Kidney (tissue), 14 donors: ENCODE data around the gene NELFE. TPM values are rescaled to one million over a fixed set of nuclear protein-coding genes. Genes with fewer than 3 reads are reported as not detected.

Experiments used
- DNase-seq, 5 donors: peaks; one replicate each; pipeline ENCODE4 v3.0.0-alpha.2; 2013 to 2020
- FAIRE-seq: peaks from 2 replicates; lab custom pipeline; 2012; peaks lifted over from hg19 to GRCh38; lab: Jason Lieb, UNC
- H3K27ac ChIP-seq, 2 donors: one replicate each; pipeline ENCODE4 v1.7.0; 2013; ENCODE audit warnings: low read depth in 2 of 2, low read length in 2 of 2, inconsistent platforms in 1 of 2
- H3K27me3 ChIP-seq: one replicate; pipeline ENCODE4 v1.7.1; 2013; ENCODE audit warnings: low read length, inconsistent platforms; ENCODE audit not compliant: control insufficient read depth, insufficient read depth
- H3K36me3 ChIP-seq, 3 donors: one replicate each; pipeline versions ENCODE4 v1.7.0 to v1.7.1; 2013; ENCODE audit warnings: low read length in 3 of 3, control low read depth in 1 of 3, inconsistent platforms in 1 of 3; ENCODE audit not compliant: insufficient read depth in 3 of 3, control insufficient read depth in 2 of 3
- H3K4me1 ChIP-seq, 3 donors: one replicate each; pipeline versions ENCODE4 v1.7.0 to v1.7.1; 2013; ENCODE audit warnings: low read length in 3 of 3, inconsistent platforms in 1 of 3, low read depth in 1 of 3; ENCODE audit not compliant: control insufficient read depth in 2 of 3, insufficient read depth in 2 of 3
- H3K4me3 ChIP-seq, 3 donors: one replicate each; pipeline versions ENCODE4 v1.7.0 to v1.8.1; 2013; ENCODE audit warnings: low read length in 3 of 3, control low read depth in 1 of 3, inconsistent platforms in 1 of 3
- H3K9ac ChIP-seq, 3 donors: one replicate each; pipeline versions ENCODE4 v1.7.0 to v1.7.1; 2013; ENCODE audit warnings: low read length in 3 of 3, control low read depth in 1 of 3, inconsistent platforms in 1 of 3
- H3K9me3 ChIP-seq, 3 donors: one replicate each; pipeline versions ENCODE4 v1.7.0 to v1.7.1; 2013; ENCODE audit warnings: low read length in 3 of 3, control low read depth in 1 of 3, inconsistent platforms in 1 of 3; ENCODE audit not compliant: control insufficient read depth in 2 of 3, insufficient read depth in 1 of 3
- CTCF ChIP-seq: IDR thresholded peaks from 3 replicates; pipeline ENCODE4 v1.5.1; 2012; ENCODE audit warnings: mild to moderate bottlenecking, moderate library complexity, borderline replicate concordance; ENCODE audit not compliant: insufficient read depth; ENCODE audit errors: extremely low read depth
- intact Hi-C: fragments of 100-400 bp; cut with DNase I; formaldehyde crosslinking; loops from one replicate; pipeline ENCODE4 v1.11.1; 2022
- polyA plus RNA-seq: library from polyadenylated mRNA; stranded (reverse); fragments of 350-450 nt; fragmentation: Illumina TruSeq; extraction: RNeasy Lipid Tissue Mini Kit (QIAGEN cat#74804); gene quantifications from one replicate; pipeline ENCODE4 v1.2.3, GENCODE V29; 2014; ENCODE audit warnings: low read depth, low replicate concordance; ENCODE audit not compliant: insufficient read depth
- total RNA-seq: library from RNA; stranded (reverse); fragmentation: NEBNext Ultra II Directional; extraction: Animal tissue kit (Norgen Biotek cat#: 25700); gene quantifications from one replicate; pipeline ENCODE4 v1.2.1, GENCODE V29; 2021
- donor health status: control.
- donor health status: control.
- donor health status: control.
- donor health status: control.
- donor health status: control.
- donor health status: DM: yes; HTN: yes; CAD: no.
- donor health status: Normal renal cell carcinoma (clear cell type).

NELFE gene
- total and polyA plus RNA-seq, 2 donors from 2014 or later, result 62.0 to 83.0 TPM

GRCh38 chr6:31927863-31928671 lies 30.7 kb downstream of the NELFE start:
- FAIRE-seq (no peak), DNase-seq (no peak)
- Histone ChIP-seq H3K9ac (no peak overlapping the region), H3K36me3 (no peaks in the 10 kb centered on the region), H3K4me1 (no peaks in the 10 kb centered on the region), H3K4me3 (peak overlapping the region in 1 of 3 donors; percentile 56), H3K27ac (no peak overlapping the region), H3K27me3 (no peaks in the 10 kb centered on the region), H3K9me3 (no peaks in the 10 kb centered on the region)
- intact Hi-C loops, result no loop called here
- no peak for TF ChIP-seq CTCF

DNA sequence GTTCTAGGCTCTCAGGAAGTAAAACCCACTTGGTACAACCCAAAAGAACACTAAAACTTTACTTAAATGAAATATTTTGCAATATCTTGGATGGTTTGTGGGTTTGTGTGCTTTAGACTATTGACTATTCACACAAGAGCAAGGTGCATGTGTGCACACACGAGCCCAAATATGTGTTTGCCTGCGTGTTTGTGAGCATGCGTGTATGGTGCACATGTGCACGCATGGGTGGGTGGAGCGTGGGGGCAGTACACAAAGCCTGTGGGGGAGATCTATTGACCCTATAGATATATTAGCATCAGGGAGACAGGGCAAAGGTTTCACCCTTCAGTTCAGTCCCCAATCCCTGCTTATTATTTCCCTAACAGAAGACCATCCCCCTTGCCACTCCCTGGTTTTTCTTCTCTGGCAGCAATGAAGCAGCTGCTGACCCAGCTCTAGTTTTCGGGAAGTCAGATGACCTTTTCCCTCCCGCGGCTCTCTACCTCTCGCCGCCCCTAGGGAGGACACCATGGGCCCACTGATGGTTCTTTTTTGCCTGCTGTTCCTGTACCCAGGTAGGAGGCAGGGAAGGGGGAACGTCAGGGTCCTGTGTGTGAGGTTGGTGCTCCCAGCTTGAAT lies 31.4 kb downstream of the NELFE start, which contains the start of gene C2:
Gene C2, plus strand, starts transcription at position 476 of the 621 bp plus-strand sequence. Its CDS starts 36 bp downstream, at position 512.
- H3K9ac ChIP-seq, result no peak within 1 kb of the TSS
- intact Hi-C loops, result no loop called here
- H3K9me3 ChIP-seq, result no peaks in the 10 kb centered on the region
- no peak within 1 kb of the TSS for H3K27ac ChIP-seq
- no peak for TF ChIP-seq CTCF
- no peaks in the 10 kb centered on the region for H3K27me3 ChIP-seq
- no peak for DNase-seq
- H3K4me3 ChIP-seq, result peak within 1 kb of the TSS in 1 of 3 donors; percentile 56
- H3K4me1 ChIP-seq, result no peaks in the 10 kb centered on the region
- FAIRE-seq, result no peak
- no peaks in the 10 kb centered on the region for H3K36me3 ChIP-seq

DNA sequence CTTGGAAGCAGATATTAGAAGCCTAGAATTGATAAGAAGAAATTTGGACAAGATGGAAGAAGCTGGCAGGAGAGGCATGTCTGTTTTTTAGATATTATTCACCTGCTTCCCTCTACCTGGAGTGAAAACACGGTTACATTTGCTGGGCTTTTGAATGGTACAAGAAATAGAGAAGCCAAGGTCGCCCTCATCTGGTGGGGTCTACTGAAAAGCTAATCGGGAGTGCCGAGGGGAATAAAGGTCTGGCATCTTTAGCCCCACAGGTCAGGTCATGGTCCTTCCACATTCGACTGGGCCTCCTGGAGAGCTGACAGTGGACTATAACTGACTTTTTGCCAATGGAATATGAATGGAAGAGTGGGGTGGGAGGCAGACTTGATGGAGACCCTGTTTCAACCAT lies 35.8 kb downstream of the NELFE start:
- DNase-seq (no peak), FAIRE-seq (no peak)
- Histone ChIP-seq H3K27ac (no peak overlapping the region), H3K4me3 (no peak overlapping the region), H3K4me1 (no peaks in the 10 kb centered on the region), H3K27me3 (no peaks in the 10 kb centered on the region), H3K36me3 (no peaks in the 10 kb centered on the region), H3K9me3 (no peaks in the 10 kb centered on the region), H3K9ac (no peak overlapping the region)
- intact Hi-C loops, result no loop called here
- no peak for TF ChIP-seq CTCF
